GM12878 (cell line): ENCODE data around the gene DZIP1L. TPM values are rescaled to one million over a fixed set of nuclear protein-coding genes. Genes with fewer than 3 reads are reported as not detected.

ENCODE experiments used
- ATAC-seq: fragments of 200-7000 bp; cut with Tn5 transposase; 3 replicates; pipeline ENCODE4 v1.9.1; 2020; ENCODE audit warnings: mild to moderate bottlenecking, moderate library complexity
- BruUV-seq: library from RNA; stranded (reverse); fragments of 400-500 nt; replicated peaks from 2 replicates; lab custom pipeline; 2021; lab: Mats Ljungman, UMichigan
- CTCF ChIA-PET: fragments of 300-600 bp; sonication (Branson Sonifier 250); formaldehyde crosslinking; extraction: SDS; loops from one replicate; lab custom pipeline; 2021; ENCODE audit warnings: inconsistent platforms; lab: Yijun Ruan, JAX
- POLR2A ChIA-PET: fragments of 350-600 bp; formaldehyde crosslinking; extraction: SDS; loops from one replicate; lab custom pipeline; 2021; ENCODE audit warnings: inconsistent platforms; lab: Charles Lee
- RAD21 ChIA-PET: fragments of 300-600 bp; sonication (Branson Sonifier 250); formaldehyde crosslinking; loops from one replicate; lab custom pipeline; 2023; ENCODE audit warnings: antibody characterized with exemption; ENCODE audit not compliant: unreplicated experiment; lab: Charles Lee
- SMC1A ChIA-PET: fragments of 300-600 bp; sonication (Branson Sonifier 250); formaldehyde crosslinking; loops from one replicate; lab custom pipeline; 2023; ENCODE audit not compliant: unreplicated experiment, uncharacterized antibody; lab: Charles Lee
- DNase-seq: peaks from one replicate; pipeline ENCODE4 v3.0.0-alpha.2; 2011; ENCODE audit warnings: low read depth, low spot score
- FAIRE-seq: peaks from 3 replicates; lab custom pipeline; 2011; peaks lifted over from hg19 to GRCh38; lab: Jason Lieb, UNC
- H2AFZ ChIP-seq: 2 replicates; pipeline ENCODE4 v1.6.0; 2011; ENCODE audit warnings: low read depth, low read length, control low read depth; ENCODE audit not compliant: control insufficient read depth
- H3K27ac ChIP-seq: 2 replicates; pipeline ENCODE4 v1.5.1; 2011; ENCODE audit warnings: control low read depth; ENCODE audit not compliant: control insufficient read depth, insufficient read depth
- H3K27me3 ChIP-seq, 2 experiments: replicated peaks in 1 of 2; 2 replicates each; pipeline versions ENCODE4 v1.6.0 to v1.6.1; 2011; ENCODE audit warnings: low read length in 1 of 2; ENCODE audit not compliant: control insufficient read depth in 2 of 2, insufficient read depth in 2 of 2
- H3K36me3 ChIP-seq, 2 experiments: 2 replicates each; pipeline ENCODE4 v1.5.1; 2011; ENCODE audit warnings: low read length in 1 of 2; ENCODE audit not compliant: control insufficient read depth in 2 of 2, insufficient read depth in 2 of 2
- H3K4me1 ChIP-seq: 2 replicates; pipeline ENCODE4 v1.6.1; 2011; ENCODE audit warnings: mild to moderate bottlenecking, low read length, moderate library complexity, mixed read lengths; ENCODE audit not compliant: control insufficient read depth, insufficient read depth
- H3K4me2 ChIP-seq: 2 replicates; pipeline ENCODE4 v1.6.0; 2011; ENCODE audit warnings: control low read depth; ENCODE audit not compliant: control insufficient read depth, insufficient read depth
- H3K4me3 ChIP-seq: fragments of 200-600 bp; sonication (generic); 2 replicates; pipeline ENCODE4 v1.5.1; 2016
- H3K79me2 ChIP-seq: 2 replicates; pipeline ENCODE4 v1.6.0; 2011; ENCODE audit warnings: low read length; ENCODE audit not compliant: control insufficient read depth, insufficient read depth
- H3K9ac ChIP-seq: 2 replicates; pipeline ENCODE4 v1.8.0; 2011; ENCODE audit warnings: low read length, control low read depth, mixed read lengths; ENCODE audit not compliant: control insufficient read depth, insufficient read depth
- H3K9me3 ChIP-seq: replicated peaks from 3 replicates; pipeline ENCODE4 v1.5.1; 2011; ENCODE audit warnings: mild to moderate bottlenecking, low read length; ENCODE audit not compliant: control insufficient read depth, insufficient read depth
- H4K20me1 ChIP-seq: 2 replicates; pipeline ENCODE4 v1.6.0; 2011; ENCODE audit not compliant: control insufficient read depth, insufficient read depth
- CREB1 ChIP-seq: IDR thresholded peaks from 2 replicates; pipeline ENCODE4 v1.6.1; 2012; ENCODE audit warnings: low read depth, mild to moderate bottlenecking, inconsistent platforms
- HCFC1 ChIP-seq: fragments of 150-350 bp; IDR thresholded peaks from 2 replicates; pipeline ENCODE4 v1.6.1; 2014; ENCODE audit warnings: low read length
- HDGF ChIP-seq: fragments of 450-650 bp; IDR thresholded peaks from 2 replicates; pipeline ENCODE4 v1.6.1; 2016; ENCODE audit warnings: antibody characterized with exemption
- IRF3 ChIP-seq: fragments of 450-650 bp; IDR thresholded peaks from 2 replicates; pipeline ENCODE4 v1.6.1; 2014; ENCODE audit warnings: mild to moderate bottlenecking
- MYB ChIP-seq: fragments of 150-350 bp; IDR thresholded peaks from 2 replicates; pipeline ENCODE4 v1.6.1; 2014; ENCODE audit warnings: mild to moderate bottlenecking, low read depth, low read length, borderline replicate concordance
- MYC ChIP-seq: IDR thresholded peaks from 2 replicates; pipeline ENCODE4 v1.6.1; 2011; ENCODE audit warnings: mild to moderate bottlenecking, low read length, moderate library complexity, inconsistent platforms; ENCODE audit not compliant: insufficient read depth, insufficient replicate concordance, insufficient read length, severe bottlenecking
- NR2C2 ChIP-seq: IDR thresholded peaks from 2 replicates; pipeline ENCODE4 v1.6.1; 2011; ENCODE audit warnings: borderline replicate concordance, low read depth; ENCODE audit not compliant: control insufficient read depth, insufficient read length
- NR2F1 ChIP-seq: fragments of 450-650 bp; conservative IDR thresholded peaks from 2 replicates; pipeline ENCODE4 v1.6.1; 2017; ENCODE audit warnings: mild to moderate bottlenecking
- PAX8 ChIP-seq: fragments of 450-650 bp; IDR thresholded peaks from 2 replicates; pipeline ENCODE4 v1.6.1; 2017; ENCODE audit warnings: mild to moderate bottlenecking, moderate library complexity
- PML ChIP-seq: IDR thresholded peaks from 2 replicates; pipeline ENCODE4 v1.6.1; 2012; ENCODE audit warnings: low read length, inconsistent platforms
- POU2F2 ChIP-seq: IDR thresholded peaks from 3 replicates; pipeline ENCODE4 v1.6.1; 2011; ENCODE audit warnings: low read depth, mild to moderate bottlenecking, low read length, borderline replicate concordance
- RELA ChIP-seq: fragments of 450-650 bp; IDR thresholded peaks from 2 replicates; pipeline ENCODE4 v1.8.0; 2014; ENCODE audit warnings: borderline replicate concordance; ENCODE audit not compliant: partially characterized antibody
- RFX5 ChIP-seq: IDR thresholded peaks from 2 replicates; pipeline ENCODE4 v1.6.1; 2011; ENCODE audit warnings: low read depth, low read length, improper control_type of control experiment
- SMAD1 ChIP-seq: fragments of 450-650 bp; IDR thresholded peaks from 2 replicates; pipeline ENCODE4 v1.6.1; 2018; ENCODE audit warnings: mild to moderate bottlenecking, low read depth; ENCODE audit not compliant: partially characterized antibody
- SREBF1 ChIP-seq: IDR thresholded peaks from 2 replicates; pipeline ENCODE4 v1.6.1; 2012; ENCODE audit warnings: mild to moderate bottlenecking, low read length
- USF2 ChIP-seq: IDR thresholded peaks from 2 replicates; pipeline ENCODE4 v1.6.1; 2011; ENCODE audit warnings: low read depth, low read length, improper control_type of control experiment, borderline replicate concordance
- YBX1 ChIP-seq: fragments of 450-650 bp; IDR thresholded peaks from 2 replicates; pipeline ENCODE4 v1.6.1; 2016; ENCODE audit warnings: antibody characterized with exemption
- WGBS: methylation state at CpG from one replicate; pipeline ENCODE4 v1.1.6; 2016; ENCODE audit warnings: low lambda C conversion rate; ENCODE audit not compliant: insufficient replicate concordance, insufficient coverage; ENCODE audit errors: missing lambda C conversion rate; 5-methylcytosine and 5-hydroxymethylcytosine counted together
- in situ Hi-C: fragments of 300-500 bp; cut with MboI; formaldehyde crosslinking; loops from 9 replicates; pipeline ENCODE4 v1.14.3; 2018; ENCODE audit warnings: mixed read lengths
- intact Hi-C: fragments of 100-400 bp; cut with micrococcal nuclease; formaldehyde crosslinking; loops from one replicate; pipeline ENCODE4 v1.14.2; 2022; ENCODE audit not compliant: unreplicated experiment
- polyA plus RNA-seq, 11 experiments: library from polyadenylated mRNA; depleted of rRNA in 4 of 11; unstranded in 6 of 11; stranded (reverse) in 5 of 11; fragments of >200 nt; fragmentation: Nextera tagmentation in 4 of 11; fragmentation: Illumina TruSeq in 1 of 11; extraction: Ambion mirVana in 4 of 11; extraction: Trizol in 1 of 11; gene quantifications; 1 replicate in 1 of 11; 2 replicates in 10 of 11; pipeline versions ENCODE4 v1.2.1 to v1.2.3, GENCODE V29; 2011 to 2016; ENCODE audit warnings: inconsistent platforms in 2 of 11, missing spikeins in 2 of 11, low read depth in 1 of 11
- total RNA-seq, 4 experiments: library from RNA; depleted of rRNA in 3 of 4; stranded (reverse); fragments of >200 nt in 3 of 4; fragmentation: Illumina TruSeq in 1 of 4; extraction: Trizol in 1 of 4; gene quantifications; 2 replicates each; pipeline versions ENCODE4 v1.2.1 to v1.2.3, GENCODE V29; 2013 to 2021
- TF ChIP-seq, protein P1 (sequence below): fragments of 450-650 bp; formaldehyde crosslinking; IDR thresholded peaks from 2 replicates; pipeline ENCODE4 v1.4.0; 2020; ENCODE audit warnings: mild to moderate bottlenecking, moderate library complexity

The DZIP1L gene
- total and polyA plus RNA-seq, 10 of the 15 experiments (the other 5 are each of a cell fraction or from before 2014, with no cell fraction given): not detected

- ChIA-PET RAD21 (interaction anchor here (14.8 kb wide), 1 partner anchor 39 kb away, joined by 171 read pairs; no protein-coding TSS in a partner anchor), CTCF (interaction anchor here (1.0 to 2.5 kb wide), 4 partner anchors 12 to 40 kb away, joined by 3 to 10 read pairs (median 4); no protein-coding TSS in a partner anchor), POLR2A (interaction anchor here (1.0 kb wide), 1 partner anchor 16 kb away, joined by 3 read pairs; no protein-coding TSS in a partner anchor), SMC1A (interaction anchor here (0.6 to 9.4 kb wide), 10 partner anchors 8 to 62 kb away, joined by 3 to 114 read pairs (median 3); no protein-coding TSS in a partner anchor)
- Histone ChIP-seq H2AFZ (no peak overlapping the region), H3K27me3 (no peaks in the 10 kb centered on the region), H4K20me1 (no peaks in the 10 kb centered on the region), H3K79me2 (no peaks in the 10 kb centered on the region), H3K4me1 (peaks cover 35% of the 10 kb centered on the region), H3K4me3 (no peak overlapping the region), H3K36me3 (no peaks in the 10 kb centered on the region), H3K9ac (no peak overlapping the region), H3K4me2 (no peak overlapping the region), H3K9me3 (no peaks in the 10 kb centered on the region; the same call in 2 of the 3 replicates), H3K27ac (no peak overlapping the region)
- WGBS: 100% methylated on average over 5 of the region's 5 CpGs
- ATAC-seq (no peak), FAIRE-seq (no peak), DNase-seq (no peak)
- no TSS peak for BruUV-seq
- intact Hi-C loops (no loop called here), in situ Hi-C loops (no loop called here)
- TF ChIP-seq HCFC1: no peak
- no peak for TF ChIP-seq POU2F2
- TF ChIP-seq MYB: no peak
- TF ChIP-seq PML: no peak
- TF ChIP-seq USF2: no peak
- no peak for TF ChIP-seq NR2C2
- TF ChIP-seq IRF3: no peak
- TF ChIP-seq NR2F1: no peak
- TF ChIP-seq RFX5: no peak
- TF ChIP-seq HDGF: no peak
- TF ChIP-seq CREB1: no peak
- TF ChIP-seq PAX8: no peak
- no peak for TF ChIP-seq SMAD1
- no peak for TF ChIP-seq SREBF1
- TF ChIP-seq RELA: no peak
- TF ChIP-seq, protein P1, sequence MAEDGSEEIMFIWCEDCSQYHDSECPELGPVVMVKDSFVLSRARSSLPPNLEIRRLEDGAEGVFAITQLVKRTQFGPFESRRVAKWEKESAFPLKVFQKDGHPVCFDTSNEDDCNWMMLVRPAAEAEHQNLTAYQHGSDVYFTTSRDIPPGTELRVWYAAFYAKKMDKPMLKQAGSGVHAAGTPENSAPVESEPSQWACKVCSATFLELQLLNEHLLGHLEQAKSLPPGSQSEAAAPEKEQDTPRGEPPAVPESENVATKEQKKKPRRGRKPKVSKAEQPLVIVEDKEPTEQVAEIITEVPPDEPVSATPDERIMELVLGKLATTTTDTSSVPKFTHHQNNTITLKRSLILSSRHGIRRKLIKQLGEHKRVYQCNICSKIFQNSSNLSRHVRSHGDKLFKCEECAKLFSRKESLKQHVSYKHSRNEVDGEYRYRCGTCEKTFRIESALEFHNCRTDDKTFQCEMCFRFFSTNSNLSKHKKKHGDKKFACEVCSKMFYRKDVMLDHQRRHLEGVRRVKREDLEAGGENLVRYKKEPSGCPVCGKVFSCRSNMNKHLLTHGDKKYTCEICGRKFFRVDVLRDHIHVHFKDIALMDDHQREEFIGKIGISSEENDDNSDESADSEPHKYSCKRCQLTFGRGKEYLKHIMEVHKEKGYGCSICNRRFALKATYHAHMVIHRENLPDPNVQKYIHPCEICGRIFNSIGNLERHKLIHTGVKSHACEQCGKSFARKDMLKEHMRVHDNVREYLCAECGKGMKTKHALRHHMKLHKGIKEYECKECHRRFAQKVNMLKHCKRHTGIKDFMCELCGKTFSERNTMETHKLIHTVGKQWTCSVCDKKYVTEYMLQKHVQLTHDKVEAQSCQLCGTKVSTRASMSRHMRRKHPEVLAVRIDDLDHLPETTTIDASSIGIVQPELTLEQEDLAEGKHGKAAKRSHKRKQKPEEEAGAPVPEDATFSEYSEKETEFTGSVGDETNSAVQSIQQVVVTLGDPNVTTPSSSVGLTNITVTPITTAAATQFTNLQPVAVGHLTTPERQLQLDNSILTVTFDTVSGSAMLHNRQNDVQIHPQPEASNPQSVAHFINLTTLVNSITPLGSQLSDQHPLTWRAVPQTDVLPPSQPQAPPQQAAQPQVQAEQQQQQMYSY (CRISPR knock-in tag): no peak
- TF ChIP-seq MYC: no peak
- no peak for TF ChIP-seq YBX1
Observed at GRCh38 chr3:138027821-138028220, 87.6 kb downstream of the DZIP1L start.
